Upper lobe of right lung (tissue), 1 donor: Measurements from ENCODE around the gene HDAC7. TPM values are rescaled to one million over a fixed set of nuclear protein-coding genes. Genes with fewer than 3 reads are reported as not detected.

Experiments
- ATAC-seq: fragments of 200-7000 bp; cut with Tn5 transposase; one replicate; pipeline ENCODE4 v1.9.1; 2020; ENCODE audit warnings: mild to moderate bottlenecking, moderate library complexity
- DNase-seq: peaks from one replicate; pipeline ENCODE4 v3.0.0-alpha.2; 2020
- H3K27ac ChIP-seq: fragments of 200-600 bp; one replicate; pipeline ENCODE4 v1.8.0; 2022
- H3K27me3 ChIP-seq: fragments of 200-600 bp; one replicate; pipeline ENCODE4 v1.8.0; 2022; ENCODE audit warnings: mild to moderate bottlenecking
- H3K36me3 ChIP-seq: fragments of 200-600 bp; one replicate; pipeline ENCODE4 v1.8.0; 2022
- H3K4me1 ChIP-seq: fragments of 200-600 bp; one replicate; pipeline ENCODE4 v1.8.0; 2022
- H3K4me3 ChIP-seq: fragments of 200-600 bp; one replicate; pipeline ENCODE4 v1.8.0; 2022; ENCODE audit warnings: mild to moderate bottlenecking
- H3K9me3 ChIP-seq: fragments of 200-600 bp; one replicate; pipeline ENCODE4 v1.8.0; 2022
- CTCF ChIP-seq: fragments of 200-600 bp; IDR thresholded peaks from one replicate; pipeline ENCODE4 v1.8.0; 2022; ENCODE audit warnings: antibody characterized with exemption
- intact Hi-C: fragments of 100-400 bp; cut with DNase I; formaldehyde crosslinking; loops from one replicate; pipeline ENCODE4 v1.11.0; 2022
- total RNA-seq: library from RNA; stranded (reverse); fragmentation: NEBNext Ultra II Directional; extraction: Animal tissue kit (Norgen Biotek cat#: 25700); gene quantifications from one replicate; pipeline ENCODE4 v1.2.1, GENCODE V29; 2021
- donor health status: DM: no; HTN: yes; CAD: no; lungs with severe emphysema.

The HDAC7 gene
- total RNA-seq, 1 donor from 2014 or later, result 135 TPM

DNA sequence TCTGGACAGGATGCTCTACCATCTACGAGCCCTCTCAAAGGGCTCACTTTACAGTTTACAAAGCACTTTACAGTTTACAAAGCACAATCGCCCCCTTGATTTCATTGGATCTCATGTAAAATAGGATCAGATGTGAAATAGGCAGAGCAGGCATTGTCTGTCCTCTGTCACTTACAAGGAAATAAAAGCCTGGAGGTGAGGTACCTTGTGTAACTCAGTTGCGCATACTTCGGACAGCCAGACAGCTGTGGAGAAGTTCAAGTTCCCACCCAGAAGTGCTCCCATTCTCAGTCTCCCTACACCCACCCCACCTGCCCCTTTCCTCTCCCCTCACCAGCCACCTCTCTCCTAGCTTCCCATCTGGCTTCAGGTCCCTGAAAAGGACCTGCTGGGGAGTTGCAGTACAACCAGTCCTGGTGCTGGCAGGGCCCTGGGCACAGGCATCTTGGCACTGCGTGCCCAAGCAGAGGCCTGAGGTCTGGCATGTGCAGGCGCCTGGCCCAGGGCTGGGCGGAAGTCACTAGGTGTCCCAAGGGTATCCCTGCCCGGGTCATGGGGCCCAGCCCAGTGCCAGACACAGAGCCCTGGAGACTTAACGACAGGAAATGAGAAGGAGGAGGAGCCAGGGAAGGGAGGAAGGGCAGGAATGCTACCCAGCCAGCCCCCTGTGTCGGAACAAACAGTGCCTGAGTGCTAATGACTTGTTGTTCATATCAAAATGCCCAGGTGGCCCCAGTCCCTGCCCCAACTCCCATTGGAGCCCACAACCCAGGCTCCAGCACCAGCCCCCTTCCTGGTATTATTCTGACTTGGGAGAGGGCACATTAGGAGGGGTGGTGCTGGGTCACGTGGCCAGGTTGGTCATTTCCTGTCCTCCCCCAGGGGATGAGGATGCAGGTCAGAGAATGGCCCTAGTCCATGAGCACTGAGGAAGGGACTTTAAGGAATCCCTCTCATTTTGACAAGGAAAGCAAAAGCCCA, 66.4 kb downstream of the HDAC7 start:
- no peak overlapping the region for H3K4me3 ChIP-seq
- peaks cover 53% of the 10 kb centered on the region for H3K4me1 ChIP-seq

DNA sequence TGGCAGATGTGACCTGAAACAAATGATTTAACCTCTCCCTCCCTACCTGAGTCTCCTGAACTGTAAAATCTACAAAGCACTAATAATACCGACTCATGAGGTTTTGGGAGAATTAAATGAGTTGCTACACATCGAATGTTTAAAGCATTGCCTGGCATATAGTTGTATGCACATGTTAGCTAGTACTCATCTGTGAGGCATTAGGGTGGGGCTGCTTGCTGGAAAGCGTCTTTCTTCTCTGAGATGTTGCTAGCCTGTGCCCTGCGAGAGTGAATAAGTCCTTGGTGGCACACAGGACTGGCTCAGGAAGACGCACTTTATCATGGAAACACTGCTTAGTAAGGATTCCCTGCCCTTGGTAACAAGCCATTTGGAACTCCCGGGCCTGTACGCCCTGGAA, 67.2 kb downstream of the HDAC7 start:
- no peaks in the 10 kb centered on the region for H3K27me3 ChIP-seq
- intact Hi-C loops, result no loop called here
- peaks cover 17% of the 10 kb centered on the region for H3K36me3 ChIP-seq
- TF ChIP-seq CTCF, result no peak
- no peak for DNase-seq
- H3K4me3 ChIP-seq, result no peak overlapping the region
- peaks cover 47% of the 10 kb centered on the region for H3K4me1 ChIP-seq
- H3K27ac ChIP-seq, result peak overlapping the region; percentile 89
- ATAC-seq, result no peak
- H3K9me3 ChIP-seq, result no peaks in the 10 kb centered on the region

More for the DNA sequence above, 66.4 kb downstream of the HDAC7 start:
- Histone ChIP-seq H3K27me3 (no peaks in the 10 kb centered on the region), H3K9me3 (no peaks in the 10 kb centered on the region), H3K27ac (peak overlapping the region; percentile 89), H3K36me3 (peaks cover 17% of the 10 kb centered on the region)
- intact Hi-C loops, result no loop called here
- ATAC-seq (peak; percentile 81), DNase-seq (peak; percentile 92)
- TF ChIP-seq CTCF, result no peak

GRCh38 chr12:47752121-47752520, 67.6 kb downstream of the HDAC7 start:
- intact Hi-C loops, result no loop called here
- H3K9me3 ChIP-seq, result no peaks in the 10 kb centered on the region
- H3K36me3 ChIP-seq, result peaks cover 20% of the 10 kb centered on the region
- no peak for DNase-seq
- ATAC-seq, result no peak
- H3K27me3 ChIP-seq, result no peaks in the 10 kb centered on the region
- H3K27ac ChIP-seq, result no peak overlapping the region
- peaks cover 47% of the 10 kb centered on the region for H3K4me1 ChIP-seq
- TF ChIP-seq CTCF, result no peak
- H3K4me3 ChIP-seq, result no peak overlapping the region

DNA sequence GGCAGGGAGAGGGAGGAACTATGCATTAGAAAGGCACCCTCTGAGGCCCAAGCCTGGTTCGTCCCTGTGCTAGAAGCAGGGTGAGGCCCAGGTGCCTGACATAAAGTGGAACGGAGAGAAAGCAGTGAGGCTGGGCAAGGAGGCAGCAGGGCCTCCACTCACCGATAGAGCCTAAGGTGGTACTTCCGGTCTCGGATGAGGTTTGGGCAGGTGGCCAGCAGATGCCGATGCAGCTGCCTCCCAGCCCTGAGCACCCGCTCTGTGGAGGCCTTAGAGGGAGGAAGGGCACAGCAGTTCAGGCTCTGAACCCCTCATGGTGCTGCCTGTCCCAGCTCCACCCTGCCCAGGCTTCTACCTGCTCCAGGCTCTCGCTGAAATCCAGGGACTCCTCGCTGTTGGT, 68.1 kb downstream of the HDAC7 start:
- Histone ChIP-seq H3K4me3 (no peak overlapping the region), H3K9me3 (no peaks in the 10 kb centered on the region), H3K36me3 (peaks cover 22% of the 10 kb centered on the region), H3K27me3 (no peaks in the 10 kb centered on the region), H3K27ac (no peak overlapping the region), H3K4me1 (peaks cover 45% of the 10 kb centered on the region)
- TF ChIP-seq CTCF, result no peak
- intact Hi-C loops, result no loop called here
- ATAC-seq (no peak), DNase-seq (no peak)

DNA sequence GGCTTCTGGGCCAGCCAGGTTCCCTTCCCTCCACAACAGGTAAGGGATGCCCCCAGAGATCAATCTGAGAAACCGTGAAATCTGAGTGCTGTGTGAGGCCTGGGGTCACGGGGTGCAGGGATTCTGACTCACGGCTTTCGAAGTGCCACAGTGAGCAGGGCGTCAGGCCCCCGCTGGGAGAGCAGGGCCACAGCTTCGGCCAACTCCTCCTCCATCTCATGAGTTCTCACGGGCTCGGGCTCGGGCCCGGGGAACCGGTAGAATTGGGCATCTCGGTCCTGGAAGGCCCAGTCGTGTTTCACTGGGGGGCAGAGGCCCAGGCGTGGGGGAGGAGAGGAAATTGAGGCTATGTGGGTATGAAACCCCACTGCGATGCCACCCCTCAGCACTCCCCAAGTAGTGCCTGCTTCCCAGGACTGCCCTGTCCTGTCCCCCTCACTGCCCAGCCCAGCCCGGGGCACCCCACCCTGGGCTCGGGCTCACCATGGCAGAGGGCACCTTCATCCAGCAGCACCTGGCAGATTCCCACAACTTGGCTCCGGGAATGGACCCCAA, 68.7 kb downstream of the HDAC7 start:
- peaks cover 22% of the 10 kb centered on the region for H3K36me3 ChIP-seq
- intact Hi-C loops, result no loop called here
- DNase-seq (no peak), ATAC-seq (no peak)
- no peak for TF ChIP-seq CTCF
- H3K27me3 ChIP-seq, result no peaks in the 10 kb centered on the region
- peaks cover 41% of the 10 kb centered on the region for H3K4me1 ChIP-seq
- H3K27ac ChIP-seq, result no peak overlapping the region
- H3K4me3 ChIP-seq, result no peak overlapping the region
- H3K9me3 ChIP-seq, result no peaks in the 10 kb centered on the region
